ENCODE measurements around the gene GRIN2C. TPM values are rescaled to one million over a fixed set of nuclear protein-coding genes. Genes with fewer than 3 reads are reported as not detected.

Gene GRIN2C
- total and polyA plus RNA-seq, 7 donors, result 0.22 to 0.49 TPM; not detected in 5

DNA sequence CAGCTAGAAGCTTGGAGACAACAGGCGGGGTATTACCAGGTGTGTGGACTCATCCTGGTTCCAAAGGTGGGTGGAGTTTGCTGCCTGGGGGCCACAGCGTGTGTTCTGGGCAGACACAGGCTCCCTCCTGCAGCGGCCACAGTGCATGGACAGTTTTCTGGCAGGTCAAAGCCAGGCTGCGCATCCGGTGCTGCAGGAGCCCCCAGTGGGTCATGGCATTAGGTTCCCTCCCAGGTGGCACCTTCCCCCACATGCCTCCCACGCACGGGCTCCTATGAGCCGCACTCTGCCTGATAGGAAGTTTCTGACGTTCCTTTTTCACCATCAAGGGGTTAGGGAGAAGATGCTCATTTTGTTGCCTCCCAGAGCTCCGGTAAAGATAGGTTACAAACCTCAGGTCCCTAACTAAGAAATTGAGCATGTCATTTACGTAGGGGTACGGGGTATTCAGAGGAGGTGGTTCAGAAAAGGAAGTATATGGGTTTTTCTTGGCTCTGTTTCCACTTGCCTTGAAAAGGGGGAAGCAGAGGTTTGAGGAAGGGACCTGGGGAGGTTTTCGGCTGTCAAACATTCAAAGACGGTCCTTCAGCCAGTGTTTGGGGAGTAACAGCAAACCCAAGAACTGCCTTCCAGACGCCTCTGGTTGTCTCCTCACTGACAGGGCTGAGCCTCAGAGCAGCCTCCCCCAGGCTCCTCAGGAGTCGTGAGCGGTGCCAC, 50.8 kb downstream of the GRIN2C start:
- Histone ChIP-seq H3K9me3 (no peaks in the 10 kb centered on the region), H3K27ac (no peak overlapping the region), H3K4me1 (peaks cover 0 to 18% (median 13%) of the 10 kb centered on the region in 4 donors), H3K27me3 (no peaks in the 10 kb centered on the region), H3K36me3 (peaks cover 0 to 7% (median 3%) of the 10 kb centered on the region in 4 donors), H3K4me3 (no peak overlapping the region)
- DNase-seq, result no peak
- 80 to 90% methylated on average over 17 of the region's 17 CpGs for WGBS, 2 donors
- intact Hi-C loops (cut with DNase I), result no loop called here
- no peak for TF ChIP-seq POLR2A (IDR thresholded peaks at IDR 0.05)
- TF ChIP-seq EP300 (IDR thresholded peaks at IDR 0.05), result no peak
- TF ChIP-seq, protein P1, sequence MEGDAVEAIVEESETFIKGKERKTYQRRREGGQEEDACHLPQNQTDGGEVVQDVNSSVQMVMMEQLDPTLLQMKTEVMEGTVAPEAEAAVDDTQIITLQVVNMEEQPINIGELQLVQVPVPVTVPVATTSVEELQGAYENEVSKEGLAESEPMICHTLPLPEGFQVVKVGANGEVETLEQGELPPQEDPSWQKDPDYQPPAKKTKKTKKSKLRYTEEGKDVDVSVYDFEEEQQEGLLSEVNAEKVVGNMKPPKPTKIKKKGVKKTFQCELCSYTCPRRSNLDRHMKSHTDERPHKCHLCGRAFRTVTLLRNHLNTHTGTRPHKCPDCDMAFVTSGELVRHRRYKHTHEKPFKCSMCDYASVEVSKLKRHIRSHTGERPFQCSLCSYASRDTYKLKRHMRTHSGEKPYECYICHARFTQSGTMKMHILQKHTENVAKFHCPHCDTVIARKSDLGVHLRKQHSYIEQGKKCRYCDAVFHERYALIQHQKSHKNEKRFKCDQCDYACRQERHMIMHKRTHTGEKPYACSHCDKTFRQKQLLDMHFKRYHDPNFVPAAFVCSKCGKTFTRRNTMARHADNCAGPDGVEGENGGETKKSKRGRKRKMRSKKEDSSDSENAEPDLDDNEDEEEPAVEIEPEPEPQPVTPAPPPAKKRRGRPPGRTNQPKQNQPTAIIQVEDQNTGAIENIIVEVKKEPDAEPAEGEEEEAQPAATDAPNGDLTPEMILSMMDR (IDR thresholded peaks at IDR 0.05), result no peak
- TF ChIP-seq POLR2AphosphoS5 (IDR thresholded peaks at IDR 0.05), result no peak

DNA sequence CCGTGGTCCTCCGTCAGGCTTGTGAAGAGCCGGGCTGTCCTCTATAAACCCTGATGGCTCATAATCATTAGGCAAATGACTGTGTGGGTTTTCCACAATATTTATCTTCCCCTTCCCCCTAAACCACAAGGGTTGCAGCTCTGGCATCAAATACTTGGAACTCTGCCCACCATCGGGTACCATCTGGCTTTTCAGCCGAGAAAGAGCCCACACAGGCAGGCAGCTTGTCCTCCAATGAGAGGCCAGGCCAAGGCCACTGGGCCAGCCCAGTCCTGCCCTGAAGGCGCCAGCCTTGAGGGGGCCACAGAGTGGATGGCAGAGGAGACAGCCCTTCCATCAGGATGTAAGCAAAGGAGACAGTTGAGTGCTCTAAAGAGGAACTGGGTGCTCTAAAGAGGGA, 51.8 kb downstream of the GRIN2C start:
- TF ChIP-seq, protein P1 (IDR thresholded peaks at IDR 0.05), result no peak
- TF ChIP-seq POLR2A (IDR thresholded peaks at IDR 0.05) (no peak), EP300 (IDR thresholded peaks at IDR 0.05) (no peak), POLR2AphosphoS5 (IDR thresholded peaks at IDR 0.05) (no peak)
- Histone ChIP-seq H3K27me3 (no peaks in the 10 kb centered on the region), H3K36me3 (peaks cover 0 to 7% (median 3%) of the 10 kb centered on the region in 4 donors), H3K4me3 (no peak overlapping the region), H3K9me3 (no peaks in the 10 kb centered on the region), H3K4me1 (peaks cover 0 to 28% (median 23%) of the 10 kb centered on the region in 4 donors), H3K27ac (no peak overlapping the region)
- intact Hi-C loops (cut with DNase I), result no loop called here
- WGBS, 2 donors, result 67 to 69% methylated on average over 6 of the region's 6 CpGs
- DNase-seq, result no peak

DNA sequence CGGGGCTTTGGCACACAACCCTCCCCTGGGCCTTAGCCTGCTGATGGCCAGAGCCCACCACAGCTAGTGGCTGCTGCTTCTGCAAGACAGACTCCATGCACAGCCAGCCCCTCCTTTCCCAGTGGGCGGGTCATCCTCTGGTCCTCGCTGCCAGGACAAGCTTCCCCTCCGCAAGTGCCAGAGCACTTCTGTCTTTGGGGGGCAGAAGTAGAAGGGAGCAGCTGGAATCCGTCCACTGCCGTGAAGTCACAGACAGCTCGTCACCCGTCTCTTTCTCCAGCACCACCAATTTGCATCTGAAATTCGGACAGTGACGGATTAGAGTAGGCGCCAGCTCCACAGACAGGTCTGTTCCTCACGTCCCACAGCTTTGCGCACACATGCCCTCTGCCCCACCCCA, 52.2 kb downstream of the GRIN2C start:
- Histone ChIP-seq H3K27ac (no peak overlapping the region), H3K4me3 (no peak overlapping the region), H3K9me3 (no peaks in the 10 kb centered on the region), H3K36me3 (peaks cover 0 to 7% (median 3%) of the 10 kb centered on the region in 4 donors), H3K4me1 (peaks cover 0 to 25% (median 23%) of the 10 kb centered on the region in 4 donors), H3K27me3 (no peaks in the 10 kb centered on the region)
- no peak for DNase-seq
- WGBS, 2 donors, result 88 to 94% methylated on average over 13 of the region's 13 CpGs
- intact Hi-C loops (cut with DNase I), result no loop called here
- TF ChIP-seq, protein P1 (IDR thresholded peaks at IDR 0.05), result no peak
- no peak for TF ChIP-seq POLR2AphosphoS5 (IDR thresholded peaks at IDR 0.05)
- TF ChIP-seq POLR2A (IDR thresholded peaks at IDR 0.05), result no peak
- no peak for TF ChIP-seq EP300 (IDR thresholded peaks at IDR 0.05)

DNA sequence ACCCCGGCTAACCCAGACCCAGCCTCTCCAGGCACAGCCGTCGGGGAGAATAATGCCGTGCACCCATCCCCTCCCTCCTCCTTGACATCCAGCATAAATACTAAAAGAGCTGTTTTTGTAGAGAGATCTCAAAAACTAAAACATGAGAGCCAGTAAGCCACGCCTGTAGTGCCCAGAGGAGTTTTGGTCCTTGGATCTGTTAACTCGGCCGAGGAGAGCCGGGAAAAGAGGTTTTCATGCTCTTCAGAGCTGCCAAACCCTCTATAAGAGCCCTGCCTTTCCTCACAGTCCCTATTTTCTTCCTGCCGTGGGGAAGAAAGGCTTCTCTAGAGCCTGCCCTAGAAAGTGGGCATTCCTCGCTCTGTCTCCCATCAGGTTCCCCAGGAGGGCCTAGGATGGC, 53.4 kb downstream of the GRIN2C start:
- 89 to 93% methylated on average over 10 of the region's 10 CpGs for WGBS, 2 donors
- H3K4me3 ChIP-seq, result no peak overlapping the region
- peaks cover 0 to 8% (median 3%) of the 10 kb centered on the region in 4 donors for H3K36me3 ChIP-seq
- no peak for DNase-seq
- H3K27ac ChIP-seq, result no peak overlapping the region
- intact Hi-C loops (cut with DNase I), result no loop called here
- no peaks in the 10 kb centered on the region for H3K9me3 ChIP-seq
- no peaks in the 10 kb centered on the region for H3K27me3 ChIP-seq
- peaks cover 0 to 21% (median 20%) of the 10 kb centered on the region in 4 donors for H3K4me1 ChIP-seq
- no peak for TF ChIP-seq POLR2A (IDR thresholded peaks at IDR 0.05)
- no peak for TF ChIP-seq POLR2AphosphoS5 (IDR thresholded peaks at IDR 0.05)
- TF ChIP-seq EP300 (IDR thresholded peaks at IDR 0.05), result no peak

DNA sequence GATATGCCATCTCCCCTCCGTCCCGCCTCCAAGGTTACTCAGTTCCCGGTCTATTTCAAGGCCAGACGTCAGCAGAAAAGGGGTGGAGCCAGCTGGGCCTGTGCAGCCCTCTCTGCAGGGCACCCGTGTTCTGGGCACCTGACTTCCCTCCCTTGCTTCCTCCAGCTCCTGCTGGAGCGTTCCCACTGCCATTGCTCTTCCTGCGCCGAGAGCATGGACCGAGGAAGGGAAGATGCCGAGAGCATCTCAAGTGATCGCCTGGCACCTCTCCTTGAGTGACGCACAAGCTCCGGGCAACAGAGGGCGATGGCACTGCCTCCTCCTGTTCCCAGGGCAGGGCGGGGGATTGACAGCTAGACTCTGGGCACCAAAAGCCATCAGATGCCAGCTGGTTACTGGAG, 54.1 kb downstream of the GRIN2C start:
- no peak for TF ChIP-seq POLR2AphosphoS5 (IDR thresholded peaks at IDR 0.05)
- TF ChIP-seq, protein P1 (IDR thresholded peaks at IDR 0.05), result no peak
- no peak for TF ChIP-seq EP300 (IDR thresholded peaks at IDR 0.05)
- no peak for TF ChIP-seq POLR2A (IDR thresholded peaks at IDR 0.05)
- Histone ChIP-seq H3K27me3 (no peaks in the 10 kb centered on the region), H3K4me3 (no peak overlapping the region), H3K27ac (no peak overlapping the region), H3K36me3 (peaks cover 0 to 15% (median 3%) of the 10 kb centered on the region in 4 donors), H3K9me3 (no peaks in the 10 kb centered on the region), H3K4me1 (peaks cover 0 to 21% (median 20%) of the 10 kb centered on the region in 4 donors)
- intact Hi-C loops (cut with DNase I), result no loop called here
- DNase-seq, result no peak
- 85 to 88% methylated on average over 15 of the region's 15 CpGs for WGBS, 2 donors

Measured in sigmoid colon (tissue), 7 donors.